ENCODE measurements around the gene MPIG6B. TPM values are rescaled to one million over a fixed set of nuclear protein-coding genes. Genes with fewer than 3 reads are reported as not detected.

Gene MPIG6B
- total and polyA plus RNA-seq, 7 donors: 0.13 TPM; not detected in 6

GRCh38 chr6:31740397-31741223 lies 17.4 kb downstream of the MPIG6B start:
- H3K27ac ChIP-seq: peak overlapping the region; percentile 59 to 78 (median 75)
- H3K9me3 ChIP-seq: no peaks in the 10 kb centered on the region
- TF ChIP-seq POLR2AphosphoS5 (IDR thresholded peaks at IDR 0.05) (no peak), CTCF (IDR thresholded peaks at IDR 0.05) (no peak), EP300 (IDR thresholded peaks at IDR 0.05) (no peak), POLR2A (IDR thresholded peaks at IDR 0.05) (no peak)
- H3K4me1 ChIP-seq: peaks cover 0 to 26% (median 21%) of the 10 kb centered on the region in 4 donors
- 3 to 8% methylated on average over 29 of the region's 29 CpGs for WGBS, 2 donors
- peak overlapping the region; percentile 37 to 83 (median 73) for H3K4me3 ChIP-seq
- DNase-seq: no peak
- intact Hi-C loops (cut with DNase I): loop anchor here (2.0 kb wide), 1 partner anchor 54 kb away; the partner anchor contains the start of gene VARS1
- H3K36me3 ChIP-seq: no peaks in the 10 kb centered on the region
- H3K27me3 ChIP-seq: no peaks in the 10 kb centered on the region

GRCh38 chr6:31741815-31742214 lies 18.6 kb downstream of the MPIG6B start:
- no peak for DNase-seq
- intact Hi-C loops (cut with DNase I): loop anchor here (2.0 kb wide), 1 partner anchor 53 kb away; the partner anchor contains the start of gene VARS1
- no peak overlapping the region for H3K4me3 ChIP-seq
- H3K36me3 ChIP-seq: no peaks in the 10 kb centered on the region
- H3K9me3 ChIP-seq: no peaks in the 10 kb centered on the region
- WGBS, 2 donors: 83 to 90% methylated on average over 2 of the region's 2 CpGs
- H3K4me1 ChIP-seq: peaks cover 0 to 26% (median 18%) of the 10 kb centered on the region in 4 donors
- H3K27me3 ChIP-seq: no peaks in the 10 kb centered on the region
- no peak overlapping the region for H3K27ac ChIP-seq
- no peak for TF ChIP-seq POLR2A (IDR thresholded peaks at IDR 0.05)
- TF ChIP-seq EP300 (IDR thresholded peaks at IDR 0.05): no peak
- no peak for TF ChIP-seq CTCF (IDR thresholded peaks at IDR 0.05)

GRCh38 chr6:31742894-31743293 lies 19.7 kb downstream of the MPIG6B start:
- H3K9me3 ChIP-seq: no peaks in the 10 kb centered on the region
- no peak for DNase-seq
- intact Hi-C loops (cut with DNase I): no loop called here
- no peak for TF ChIP-seq POLR2AphosphoS5 (IDR thresholded peaks at IDR 0.05)
- no peak for TF ChIP-seq CTCF (IDR thresholded peaks at IDR 0.05)
- no peak for TF ChIP-seq EP300 (IDR thresholded peaks at IDR 0.05)
- TF ChIP-seq POLR2A (IDR thresholded peaks at IDR 0.05): no peak
- H3K27ac ChIP-seq: no peak overlapping the region
- peaks cover 0 to 33% (median 21%) of the 10 kb centered on the region in 4 donors for H3K4me1 ChIP-seq
- H3K4me3 ChIP-seq: no peak overlapping the region
- no peaks in the 10 kb centered on the region for H3K27me3 ChIP-seq
- H3K36me3 ChIP-seq: no peaks in the 10 kb centered on the region
- 92 to 96% methylated on average over 3 of the region's 3 CpGs for WGBS, 2 donors

- Histone ChIP-seq H3K4me3 (no peak overlapping the region), H3K27me3 (no peaks in the 10 kb centered on the region), H3K36me3 (no peaks in the 10 kb centered on the region), H3K9me3 (no peaks in the 10 kb centered on the region), H3K27ac (no peak overlapping the region), H3K4me1 (peaks cover 0 to 27% (median 16%) of the 10 kb centered on the region in 4 donors)
- WGBS, 2 donors: 68 to 76% methylated on average over 1 of the region's 1 CpG
- DNase-seq: no peak
- TF ChIP-seq EP300 (IDR thresholded peaks at IDR 0.05) (no peak), POLR2A (IDR thresholded peaks at IDR 0.05) (no peak), POLR2AphosphoS5 (IDR thresholded peaks at IDR 0.05) (no peak), CTCF (IDR thresholded peaks at IDR 0.05) (no peak)
- intact Hi-C loops (cut with DNase I): no loop called here
Measured at GRCh38 chr6:31744422-31744821, 21.2 kb downstream of the MPIG6B start.

Data from sigmoid colon (tissue), 7 donors.